ENCODE measurements around the gene BOK.
"Not testable (repeated sequence)": the region's sequence is repeated elsewhere in the genome, so short reads cannot be mapped to it uniquely, and the experiment has no call there.

Gene BOK, protein sequence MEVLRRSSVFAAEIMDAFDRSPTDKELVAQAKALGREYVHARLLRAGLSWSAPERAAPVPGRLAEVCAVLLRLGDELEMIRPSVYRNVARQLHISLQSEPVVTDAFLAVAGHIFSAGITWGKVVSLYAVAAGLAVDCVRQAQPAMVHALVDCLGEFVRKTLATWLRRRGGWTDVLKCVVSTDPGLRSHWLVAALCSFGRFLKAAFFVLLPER

DNA sequence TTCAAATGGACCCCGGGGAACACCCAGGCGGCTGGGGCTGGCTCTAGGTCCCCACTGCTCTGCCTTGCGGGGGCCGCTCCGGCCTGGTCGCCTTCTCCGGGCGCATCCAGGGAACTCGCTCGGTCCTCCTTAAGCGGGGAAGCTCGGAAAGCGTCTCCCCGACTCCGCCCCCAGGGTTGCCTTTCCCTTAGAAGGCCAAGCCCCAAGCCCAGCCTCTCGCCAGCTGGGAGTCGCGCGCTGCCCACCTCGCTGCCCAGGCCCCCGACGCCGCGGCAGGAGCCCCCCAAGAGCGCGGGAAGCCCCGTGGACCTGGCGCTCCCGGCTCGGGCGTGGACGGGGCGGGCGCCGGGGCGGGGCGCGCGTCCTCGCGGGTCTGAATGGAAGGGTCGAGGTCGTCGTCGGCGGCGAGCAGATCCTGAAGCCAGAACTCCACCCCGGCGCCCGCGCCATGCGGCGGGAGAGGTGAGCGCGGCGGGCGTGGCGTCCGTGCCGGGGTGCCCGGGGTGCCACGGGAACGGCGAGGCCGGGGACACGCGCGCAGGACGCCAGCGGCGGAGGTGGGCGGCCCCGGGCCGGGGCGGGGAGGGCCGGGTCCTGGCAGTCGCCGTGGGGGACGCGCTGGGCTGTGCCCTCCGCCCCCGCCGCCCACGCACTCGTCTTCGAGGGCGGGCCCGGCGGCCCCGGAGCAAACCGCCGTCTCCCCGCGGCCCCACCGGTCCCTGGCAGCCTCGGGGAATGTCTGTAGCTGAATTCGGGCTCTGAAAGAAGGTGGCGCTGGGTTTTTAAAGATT lies at the start of gene BOK:
TSS of gene BOK (plus strand) at position 214 of the 791 bp plus-strand sequence. CDS start 739 bp downstream, outside the sequence.
- peak; percentile 85 for DNase-seq

DNA sequence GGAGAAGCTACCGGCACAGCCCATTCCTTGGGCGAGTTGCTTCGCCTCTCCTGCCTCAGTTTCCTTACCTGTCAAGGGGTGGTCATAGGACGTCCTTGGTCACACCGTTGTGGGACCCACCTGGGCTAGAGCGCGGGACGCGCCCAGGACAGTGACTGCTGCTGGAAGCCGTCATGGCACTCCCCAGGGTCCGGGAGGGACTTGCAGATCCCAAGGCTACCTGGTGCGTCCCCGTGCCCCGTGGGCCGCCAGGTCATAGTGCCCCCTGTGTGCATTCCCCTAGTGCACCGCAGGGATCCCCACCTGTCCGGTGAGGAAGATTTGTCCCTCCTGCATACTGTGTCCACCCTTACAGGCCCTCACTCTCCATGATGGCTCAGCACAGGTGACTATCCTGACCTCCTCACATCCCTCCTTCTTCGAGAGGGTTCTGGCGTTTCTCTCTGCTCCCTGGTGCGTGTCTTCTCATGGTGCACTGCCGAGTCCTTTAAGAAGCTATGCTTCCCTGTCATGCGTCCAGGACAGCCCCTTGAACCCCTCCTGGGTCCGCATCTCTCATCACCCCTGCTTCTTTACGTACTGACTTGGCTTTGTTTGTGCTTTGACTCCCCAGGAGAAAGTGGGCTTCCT lies 49.3 kb upstream of the BOK start:
- no peak for DNase-seq

DNA sequence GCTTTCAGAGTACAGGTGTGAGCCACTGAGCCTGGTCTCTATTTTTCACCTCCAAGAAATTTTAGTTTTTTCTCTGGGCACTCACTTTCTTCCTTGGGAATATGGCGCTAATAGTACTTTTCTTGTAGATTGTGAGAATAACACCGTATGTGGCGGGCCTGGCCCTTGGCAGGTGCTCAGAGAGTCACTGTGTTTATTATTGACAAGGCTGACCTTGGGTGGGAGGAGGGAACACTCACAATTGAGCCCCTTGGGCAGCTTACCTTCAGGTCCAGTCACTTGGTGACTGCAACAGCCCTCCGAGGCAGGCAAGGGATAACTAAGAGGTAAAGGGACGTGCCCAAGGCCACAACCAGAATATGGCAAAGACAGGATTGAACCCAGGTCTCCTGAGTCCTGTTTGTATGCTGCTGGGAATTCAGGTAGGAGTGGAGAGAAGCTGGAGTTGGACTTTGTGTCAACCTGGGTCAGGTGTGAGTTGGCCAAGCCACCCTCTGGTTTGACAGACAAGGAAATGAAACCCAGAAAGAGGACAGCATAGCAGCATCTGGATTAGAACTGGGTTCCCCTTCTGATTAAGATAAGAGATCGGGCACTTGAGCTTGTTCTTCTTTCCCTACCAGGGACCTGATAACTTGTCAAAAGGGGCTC lies 47.3 kb upstream of the BOK start:
- DNase-seq: no peak

DNA sequence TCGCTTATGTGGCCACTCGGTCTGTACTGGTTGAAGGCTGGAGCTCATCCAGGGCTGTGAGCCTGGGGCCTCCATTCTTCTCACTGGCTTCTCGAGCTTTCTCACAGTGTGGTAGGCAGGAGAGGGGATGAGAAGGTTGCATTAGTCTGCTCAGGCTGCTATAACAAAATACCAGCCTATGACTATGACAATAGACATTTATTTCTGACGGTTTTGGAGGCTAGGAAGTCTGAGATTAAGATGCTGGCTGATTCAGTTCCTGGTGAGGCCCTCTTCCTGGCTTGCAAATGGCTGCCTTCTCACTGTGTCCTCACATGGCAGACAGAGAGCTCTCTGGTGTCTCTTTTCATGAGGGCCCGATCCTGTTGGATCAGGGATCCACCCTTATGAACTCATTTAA lies 44.0 kb upstream of the BOK start:
- DNase-seq: no peak

DNA sequence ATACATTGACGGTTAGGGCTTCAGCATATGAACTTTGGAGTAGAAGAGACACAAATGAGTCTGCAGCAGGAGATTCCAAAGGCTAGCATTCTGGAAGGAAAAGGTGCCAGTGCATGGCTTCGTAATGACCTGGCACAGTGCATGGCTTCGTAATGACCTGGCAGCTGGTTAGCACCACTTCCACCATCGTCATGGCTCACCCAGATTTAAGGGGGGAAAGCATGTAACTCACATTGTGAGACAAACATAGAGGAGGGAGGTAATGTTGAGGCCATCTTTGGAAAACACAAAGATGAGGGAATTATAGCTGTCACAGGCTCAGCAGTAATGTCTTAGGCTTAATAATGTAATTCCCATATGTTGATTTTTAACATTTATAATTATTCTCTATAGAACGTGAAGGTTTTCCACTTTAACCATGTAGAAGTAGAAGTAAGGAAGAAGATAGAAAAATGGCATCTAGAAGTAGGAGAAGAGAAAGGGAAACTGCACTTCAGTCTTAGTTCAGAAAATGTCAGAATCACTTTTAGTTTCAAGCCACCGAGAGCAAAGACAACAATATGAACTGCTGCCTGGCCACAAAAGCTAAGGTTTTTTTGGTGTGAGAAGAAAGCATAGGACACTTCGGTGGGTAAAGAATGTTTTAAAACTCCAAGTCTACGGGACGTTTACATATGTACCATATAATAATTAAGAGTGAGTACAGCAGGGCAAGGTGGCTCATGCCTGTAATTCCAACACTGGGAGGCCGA lies 43.4 kb upstream of the BOK start:
- no peak for DNase-seq

DNA sequence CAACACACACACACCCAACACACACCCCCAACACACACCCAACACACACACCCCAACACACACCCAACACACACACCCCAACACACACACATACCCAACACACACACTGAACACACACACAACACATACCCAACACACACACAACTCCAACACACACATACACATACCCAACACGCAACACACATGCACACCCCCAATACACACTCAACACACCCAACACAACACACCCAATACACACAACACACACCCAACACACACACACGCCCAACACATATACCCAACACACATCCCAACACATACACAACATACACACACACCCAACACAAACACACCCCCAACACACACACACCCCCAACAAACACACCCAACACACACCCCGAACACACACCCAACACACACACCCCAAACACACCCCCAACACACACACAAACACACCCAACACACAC lies 42.0 kb upstream of the BOK start:
- DNase-seq: no peak

DNA sequence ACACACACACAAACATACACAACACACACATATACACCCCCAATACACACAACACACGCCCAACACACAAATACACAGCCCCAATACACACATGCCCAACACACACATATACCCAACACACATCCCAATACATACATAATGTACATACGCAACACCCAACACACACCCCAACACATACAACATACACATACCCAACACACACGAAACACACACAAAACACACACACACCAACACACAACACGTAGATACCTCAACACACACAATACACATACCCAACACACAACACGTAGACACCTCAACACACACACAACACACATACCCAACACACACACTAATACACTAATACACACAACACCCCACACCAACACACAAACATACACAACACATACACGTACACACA lies 41.2 kb upstream of the BOK start:
- DNase-seq: no peak

DNA sequence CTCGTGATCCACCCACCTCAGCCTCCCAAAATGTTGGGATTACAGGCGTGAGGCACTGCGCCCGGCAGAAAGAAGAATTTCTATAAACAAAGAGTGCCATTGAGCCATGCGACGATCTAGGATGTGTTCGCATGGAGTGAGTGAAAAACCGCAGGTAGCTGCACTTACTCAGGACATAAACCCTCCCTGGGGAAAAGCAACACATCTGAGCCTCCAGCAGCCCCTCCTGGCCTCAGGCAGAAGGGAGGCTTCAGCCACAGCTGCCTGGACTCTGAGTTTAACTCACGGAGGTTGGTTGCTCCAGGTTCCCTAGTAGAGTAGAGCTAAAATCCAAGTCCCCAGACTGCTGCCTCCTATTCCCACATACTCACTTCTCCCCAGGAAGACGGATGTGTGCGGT lies 38.9 kb upstream of the BOK start:
- DNase-seq: no peak

DNA sequence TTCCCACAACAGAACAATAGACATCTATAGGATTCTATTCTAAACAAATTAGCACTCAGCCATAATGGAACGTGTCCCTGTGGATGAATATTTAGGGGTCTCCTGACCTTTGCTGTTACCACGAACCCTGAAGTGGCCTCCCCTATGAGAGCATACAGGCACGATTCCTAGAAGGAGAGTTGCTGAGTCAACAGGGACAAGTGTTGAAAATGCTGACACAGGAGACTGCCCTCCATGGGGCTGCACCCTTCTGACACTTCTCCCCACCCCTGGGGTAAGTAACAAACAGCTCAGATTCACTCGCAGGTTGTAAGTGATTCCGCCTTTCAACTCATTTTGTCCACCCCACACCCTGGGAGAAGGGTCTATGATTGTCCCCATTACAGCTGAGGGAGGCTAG lies 36.1 kb upstream of the BOK start:
- DNase-seq: no peak

DNA sequence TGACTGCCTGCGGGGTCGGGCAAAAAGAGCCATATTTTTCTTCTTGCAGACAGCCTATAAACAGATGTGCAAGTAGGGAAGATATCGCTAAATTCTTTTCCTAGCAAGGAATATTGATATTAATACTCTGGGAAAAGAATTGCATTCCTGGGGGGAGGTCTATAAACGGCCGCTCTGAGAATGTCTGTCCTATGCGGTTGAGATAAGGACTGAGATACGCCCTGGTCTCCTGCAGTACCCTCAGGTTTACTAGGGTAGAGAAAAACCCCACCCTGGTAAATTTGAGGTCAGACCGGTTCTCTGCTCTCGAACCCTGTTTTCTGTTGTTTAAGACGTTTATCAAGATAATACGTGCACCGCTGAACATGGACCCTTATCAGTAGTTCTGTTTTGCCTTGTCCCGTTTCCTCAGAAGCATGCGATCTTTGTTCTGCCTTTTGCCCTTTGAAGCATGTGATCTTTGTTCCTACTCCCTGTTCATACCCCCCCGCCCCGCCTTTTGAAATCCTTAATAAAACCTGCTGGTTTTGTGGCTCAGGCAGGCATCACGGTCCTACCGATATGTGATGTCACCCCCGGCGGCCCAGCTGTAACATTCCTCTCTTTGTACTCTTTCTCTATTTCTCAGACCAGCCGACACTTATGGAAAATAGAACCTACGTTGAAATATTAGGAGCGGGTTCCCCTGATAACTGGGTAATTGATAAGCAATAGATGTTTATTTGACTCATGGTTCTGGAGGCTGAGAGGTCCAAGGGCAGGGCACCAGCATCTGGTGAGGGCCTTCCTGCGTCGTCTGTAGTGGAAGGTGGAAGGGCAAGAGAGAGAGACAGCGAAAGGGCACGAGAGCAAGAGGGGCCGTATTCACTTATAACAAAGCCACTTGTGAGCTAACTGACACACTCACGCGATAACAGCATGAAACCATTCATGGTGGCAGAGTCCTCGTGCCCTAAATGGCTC lies 32.4 kb upstream of the BOK start:
- DNase-seq: not testable (repeated sequence)

DNA sequence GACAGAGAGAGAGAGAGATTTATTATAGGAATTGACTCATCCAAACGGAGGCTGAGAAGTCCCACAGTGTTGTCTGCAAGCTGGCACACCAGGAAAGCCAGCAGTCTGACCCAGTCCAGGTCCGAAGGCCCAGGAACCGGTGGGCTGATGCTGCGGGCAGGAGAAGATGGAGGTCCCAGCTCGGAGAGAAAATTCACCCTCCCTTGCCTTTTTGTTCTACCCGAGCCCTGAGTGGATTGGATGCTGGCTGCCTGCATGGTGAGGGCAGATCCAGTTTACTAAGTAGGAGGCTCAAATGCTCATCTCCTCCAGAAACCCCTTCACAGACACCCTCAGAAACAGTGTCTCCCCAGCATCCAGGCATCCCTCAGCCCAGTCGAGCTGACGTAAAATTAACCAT lies 28.0 kb upstream of the BOK start:
- DNase-seq: no peak

DNA sequence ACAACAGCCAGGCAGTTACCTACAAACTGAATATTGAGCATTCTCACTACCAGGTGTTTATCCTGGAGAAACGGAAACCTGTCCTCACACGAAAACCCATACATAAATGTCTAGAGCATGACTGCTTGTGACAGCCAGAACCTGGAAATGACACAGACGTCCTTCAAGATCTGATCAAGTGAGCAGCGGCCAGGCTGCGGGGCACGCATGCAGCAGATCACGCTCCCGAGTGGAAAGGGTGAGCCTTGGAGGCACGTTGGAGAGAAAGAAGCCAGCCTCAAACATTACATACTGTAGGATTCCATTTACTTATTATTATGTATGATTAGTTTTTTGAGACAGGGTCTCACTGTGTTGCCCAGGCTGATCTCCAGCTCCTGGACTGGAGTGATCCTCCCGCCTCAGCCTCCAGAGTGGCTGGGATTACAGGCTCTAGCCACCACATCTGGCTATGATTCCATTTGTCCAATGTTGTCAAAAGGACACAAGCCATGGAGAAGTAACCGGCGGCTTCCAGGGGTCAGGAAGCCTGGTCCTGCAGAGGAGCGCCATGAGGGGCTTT lies 27.3 kb upstream of the BOK start:
- DNase-seq: no peak

DNA sequence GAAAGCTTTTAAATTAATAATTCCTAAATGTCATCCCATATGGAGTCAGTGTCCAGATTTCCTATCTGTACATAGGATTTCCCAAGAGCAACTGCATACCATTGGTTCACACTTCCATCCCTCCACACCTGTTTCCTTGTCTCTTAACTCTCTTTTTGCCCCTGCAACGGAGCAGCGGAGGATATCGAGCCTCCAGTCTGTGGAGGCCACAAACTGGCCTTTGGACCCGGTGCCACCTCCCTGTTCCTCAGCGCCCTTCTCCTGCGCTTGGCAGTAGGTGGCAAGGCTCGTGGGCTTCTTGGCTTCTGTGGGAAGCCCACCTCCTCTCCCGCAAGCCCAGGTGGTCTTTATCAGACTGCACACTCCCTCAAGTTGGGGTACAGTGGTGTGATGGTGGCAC lies 26.4 kb upstream of the BOK start:
- no peak for DNase-seq

DNA sequence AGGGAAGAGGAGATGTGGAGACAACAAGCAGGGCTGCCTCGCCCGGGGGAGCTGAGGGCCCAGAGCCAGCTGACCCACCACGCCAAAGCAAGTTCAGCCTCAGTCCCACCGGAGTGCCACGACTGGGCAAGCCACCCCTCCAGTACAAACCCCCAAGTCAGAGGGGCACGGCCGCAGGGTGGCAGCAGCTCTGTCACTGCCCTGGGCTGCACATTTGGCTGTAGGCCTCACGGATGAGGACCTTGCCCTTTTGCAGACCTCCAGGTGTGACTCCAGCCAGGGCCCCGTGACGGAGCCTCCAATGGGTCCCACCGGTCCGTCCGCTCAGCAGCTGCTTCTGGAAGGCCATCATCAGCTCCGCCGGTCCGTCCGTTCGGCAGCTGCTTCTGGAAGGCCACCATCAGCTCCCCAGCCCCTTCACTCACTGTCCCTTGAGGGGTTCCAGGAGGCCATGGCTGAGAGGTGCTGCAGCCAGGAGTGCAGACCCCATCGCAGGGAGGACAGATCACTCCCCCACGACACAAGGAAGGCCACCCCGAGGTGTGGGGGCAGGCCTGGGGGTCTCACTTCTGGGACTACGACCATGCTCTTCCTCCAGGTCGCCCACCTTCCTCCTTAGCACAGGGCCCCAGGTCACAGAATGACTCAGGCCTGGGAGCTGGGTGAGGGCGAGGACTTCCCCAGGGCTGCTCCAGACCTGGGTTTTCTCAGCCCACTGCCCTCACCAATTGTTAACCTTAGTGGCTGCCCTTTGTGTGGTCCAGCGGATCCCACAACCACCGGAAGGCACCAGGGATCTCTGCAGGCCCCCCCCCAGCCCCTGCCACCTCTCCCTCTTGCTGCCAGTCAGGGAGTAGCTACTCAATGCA lies 25.6 kb upstream of the BOK start:
- DNase-seq: no peak

DNA sequence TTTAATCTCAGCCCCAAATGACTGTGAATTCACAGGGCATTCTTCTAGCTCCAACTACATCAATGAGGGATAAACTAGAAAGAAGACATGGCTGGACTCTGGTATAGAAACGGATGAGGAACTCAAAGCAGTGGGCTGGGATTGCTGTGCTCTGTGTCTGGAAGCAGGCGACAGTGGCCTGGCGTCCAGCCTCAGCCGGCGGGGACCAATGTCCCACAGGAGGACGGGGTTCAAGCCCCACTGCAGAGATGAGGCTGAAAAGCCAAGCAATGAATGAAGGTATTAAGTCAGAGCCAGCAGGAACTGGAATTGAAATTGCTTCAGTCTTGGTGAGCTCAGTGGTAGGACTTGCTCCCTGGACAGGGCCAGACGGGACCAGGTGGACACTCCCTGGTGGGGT lies 24.3 kb upstream of the BOK start:
- DNase-seq: no peak

DNA sequence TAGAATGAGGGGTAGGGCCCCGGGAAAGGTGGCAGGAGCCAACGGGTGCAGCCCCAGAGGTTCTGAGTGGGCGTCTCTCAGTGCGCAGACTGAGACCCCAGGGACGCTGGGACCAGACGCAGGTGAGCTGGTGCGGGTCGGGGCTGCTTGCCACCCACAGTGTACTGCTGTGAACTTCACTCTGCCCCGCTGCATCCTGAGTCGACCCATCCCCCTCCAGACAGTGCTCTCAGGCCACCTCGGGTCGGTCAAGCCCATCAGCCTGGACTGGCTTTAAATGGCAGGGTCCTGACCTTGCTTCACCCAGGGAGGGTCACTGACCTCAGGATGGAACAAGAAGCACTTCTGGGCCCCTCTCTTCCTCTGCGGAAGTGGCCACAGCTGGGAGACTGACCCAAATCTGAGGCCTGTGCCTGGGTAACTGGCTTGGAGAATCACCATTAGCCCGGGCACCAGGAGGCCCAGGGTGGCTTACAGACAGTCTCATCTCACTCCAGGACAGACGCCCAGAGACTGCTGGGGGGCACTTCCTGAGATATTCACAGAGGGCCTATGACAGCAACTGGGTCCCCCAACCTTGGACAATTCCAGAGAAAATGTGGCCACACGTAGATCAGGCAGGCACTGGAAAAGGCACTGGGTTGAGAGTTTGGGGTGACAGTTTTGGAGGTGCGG lies 23.7 kb upstream of the BOK start:
- no peak for DNase-seq

DNA sequence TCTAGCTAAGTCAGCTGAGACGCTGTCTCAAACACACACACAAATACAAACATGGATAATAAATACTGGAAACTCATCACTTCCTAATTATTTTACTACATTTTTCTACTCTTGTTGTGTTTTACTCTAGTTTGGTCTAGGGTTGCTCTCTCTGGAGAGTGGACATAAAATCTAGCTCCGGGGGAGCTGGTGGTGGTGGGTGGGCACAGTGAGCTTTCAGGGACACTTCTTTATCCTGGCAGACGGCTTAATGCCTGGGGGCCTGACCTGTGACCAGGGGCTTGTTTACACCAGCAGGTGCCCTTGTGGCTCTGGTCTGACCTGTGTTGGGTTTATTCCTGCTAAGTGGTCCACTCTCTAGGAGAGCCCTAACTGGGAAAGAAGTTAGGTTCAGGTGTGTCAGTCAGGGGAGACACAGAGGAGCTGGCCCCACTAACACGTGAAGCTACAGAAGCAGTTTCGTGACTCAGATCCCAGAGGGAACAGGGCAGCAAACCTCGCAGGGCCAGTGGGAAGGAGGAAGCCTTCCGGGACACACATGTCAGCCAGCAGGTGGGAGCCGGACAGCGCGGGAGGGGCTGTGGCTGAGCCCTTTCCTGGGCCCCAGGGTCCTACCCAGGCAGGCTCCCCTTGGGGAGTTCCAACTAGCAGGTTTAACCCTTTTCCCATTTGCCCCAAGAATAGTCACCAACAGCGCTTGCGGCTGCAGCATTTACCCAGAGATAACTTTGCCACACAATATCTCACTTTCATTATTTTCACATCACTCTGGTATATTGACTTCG lies 22.5 kb upstream of the BOK start:
- no peak for DNase-seq

DNA sequence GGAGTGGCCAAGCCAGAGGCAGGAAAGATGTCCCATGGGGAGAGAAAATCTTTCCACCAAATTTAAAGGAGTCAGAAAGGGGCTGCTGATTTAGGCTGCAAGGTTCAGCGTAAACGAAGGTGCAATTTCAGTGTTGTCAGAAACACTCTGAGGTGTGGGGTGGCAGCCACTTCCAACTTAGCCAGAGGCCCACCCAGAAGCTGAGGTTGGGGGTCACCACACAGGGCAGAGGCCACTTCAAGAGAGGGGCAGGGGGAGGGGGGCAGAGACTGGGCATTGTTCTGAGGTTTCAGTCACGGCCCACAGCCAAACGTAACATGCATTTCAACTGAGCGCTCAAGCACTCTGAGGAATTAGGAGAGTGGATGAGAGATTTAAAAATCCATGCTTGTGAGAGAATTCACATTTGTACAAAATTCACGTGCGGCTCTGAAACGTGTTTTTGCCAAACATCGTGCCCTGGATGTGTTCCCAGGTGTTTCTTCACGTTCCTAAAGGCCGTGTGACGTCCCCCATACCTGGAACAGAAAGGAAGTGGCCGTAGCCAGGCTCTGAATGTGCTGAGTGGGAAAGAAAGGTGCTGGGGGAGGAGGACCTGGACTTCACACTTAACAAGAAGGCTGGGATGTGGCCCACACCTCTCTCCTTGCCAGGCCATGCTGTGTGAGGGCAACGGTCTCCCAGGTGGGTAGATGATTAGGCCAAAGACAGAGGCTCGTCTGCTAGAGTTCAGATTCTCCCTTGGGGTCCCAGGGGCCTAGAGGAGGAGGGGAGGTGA lies 19.5 kb upstream of the BOK start:
- no peak for DNase-seq
